DND-41 (cell line): ENCODE data around the gene IFT74.
A peak's percentile ranks its signal among the peaks of the same experiment; 100 is the strongest.

ENCODE experiments used
- ATAC-seq: fragments of 200-7000 bp; cut with Tn5 transposase; 3 replicates; pipeline ENCODE4 v1.9.1; 2021; ENCODE audit warnings: low read depth; ENCODE audit not compliant: insufficient read depth
- DNase-seq: peaks from one replicate; pipeline ENCODE4 v3.0.0-alpha.2; 2020
- H2AFZ ChIP-seq: 2 replicates; pipeline ENCODE4 v1.6.0; 2012; ENCODE audit warnings: low read depth, low read length
- H3K27ac ChIP-seq: 2 replicates; pipeline ENCODE4 v1.5.1; 2012; ENCODE audit warnings: low read length, inconsistent platforms
- H3K27me3 ChIP-seq: fragments of 200-600 bp; sonication (generic); 2 replicates; pipeline ENCODE4 v1.6.0; 2012; ENCODE audit warnings: low read length, mild to moderate bottlenecking, inconsistent platforms; ENCODE audit not compliant: insufficient read depth, poor library complexity
- H3K36me3 ChIP-seq: 2 replicates; pipeline ENCODE4 v1.5.1; 2012; ENCODE audit warnings: low read length, inconsistent platforms; ENCODE audit not compliant: insufficient read depth
- H3K4me1 ChIP-seq: 2 replicates; pipeline ENCODE4 v1.5.1; 2012; ENCODE audit warnings: mild to moderate bottlenecking, low read length; ENCODE audit not compliant: insufficient read depth
- H3K4me2 ChIP-seq: 2 replicates; pipeline ENCODE4 v1.6.0; 2012; ENCODE audit warnings: mild to moderate bottlenecking, moderate library complexity, low read length, inconsistent platforms; ENCODE audit not compliant: insufficient read depth
- H3K4me3 ChIP-seq, 2 experiments: fragments of 200-600 bp in 1 of 2; shearing (Covaris generic) in 1 of 2; 2 replicates each; pipeline ENCODE4 v1.5.1; 2012 to 2016; ENCODE audit warnings: inconsistent platforms in 2 of 2, low read length in 2 of 2, mild to moderate bottlenecking in 2 of 2, low read depth in 1 of 2, moderate library complexity in 1 of 2
- H3K79me2 ChIP-seq: 2 replicates; pipeline ENCODE4 v1.6.0; 2012; ENCODE audit warnings: low read length, inconsistent platforms; ENCODE audit not compliant: insufficient read depth
- H3K9ac ChIP-seq: 2 replicates; pipeline ENCODE4 v1.6.0; 2012; ENCODE audit warnings: low read depth, mild to moderate bottlenecking, inconsistent platforms, low read length, moderate library complexity
- H3K9me3 ChIP-seq: 2 replicates; pipeline ENCODE4 v1.5.1; 2012; ENCODE audit warnings: low read length, moderate library complexity, mild to moderate bottlenecking, inconsistent platforms; ENCODE audit not compliant: insufficient read depth, severe bottlenecking
- H4K20me1 ChIP-seq: 2 replicates; pipeline ENCODE4 v1.6.0; 2012; ENCODE audit warnings: low read length; ENCODE audit not compliant: insufficient read depth
- EZH2 ChIP-seq: IDR thresholded peaks from 3 replicates; pipeline ENCODE4 v1.6.1; 2012; ENCODE audit warnings: borderline replicate concordance, low read depth, mild to moderate bottlenecking, moderate library complexity, low read length, inconsistent platforms; ENCODE audit not compliant: severe bottlenecking
- TF ChIP-seq, protein P1 (sequence below): IDR thresholded peaks from 2 replicates; pipeline ENCODE4 v1.5.1; 2012; ENCODE audit warnings: borderline replicate concordance, low read length, moderate library complexity, mild to moderate bottlenecking; ENCODE audit not compliant: poor library complexity, severe bottlenecking; ENCODE audit errors: extremely low read depth

IFT74 gene

DNA sequence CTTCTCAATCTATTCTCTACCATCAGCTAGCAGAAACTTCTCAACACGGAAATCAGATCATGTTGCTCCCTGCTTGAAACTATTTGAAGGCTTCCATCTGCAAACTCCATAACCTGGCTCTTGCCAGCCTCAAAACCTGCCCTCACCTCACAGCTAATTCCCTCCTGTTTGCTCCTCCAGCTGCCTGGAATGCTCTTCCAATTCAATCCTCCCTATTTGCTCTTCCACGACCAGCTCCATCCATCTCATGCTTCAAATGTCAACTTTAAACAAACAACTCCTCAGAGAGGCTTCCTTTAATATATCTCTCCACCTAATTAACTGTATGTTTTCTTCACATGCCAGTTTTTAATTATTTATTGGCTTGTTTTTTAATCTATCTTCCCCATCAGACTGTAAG lies 10.6 kb upstream of the IFT74 start:
- Histone ChIP-seq H3K4me3 (peak overlapping the region; percentile 65 to 86; a peak in 3 of 4 replicates), H3K79me2 (peaks cover 67% of the 10 kb centered on the region), H3K27me3 (no peaks in the 10 kb centered on the region), H3K9me3 (no peaks in the 10 kb centered on the region), H3K27ac (peak overlapping the region; percentile 100), H3K9ac (peak overlapping the region; percentile 96), H3K4me2 (peak overlapping the region; percentile 92), H3K36me3 (peaks cover 11% of the 10 kb centered on the region), H4K20me1 (peaks cover 28% of the 10 kb centered on the region; the same call in 1 of the 2 replicates), H3K4me1 (peaks cover 50% of the 10 kb centered on the region), H2AFZ (no peak overlapping the region)
- ATAC-seq (no peak), DNase-seq (no peak)
- no peak for TF ChIP-seq EZH2
- TF ChIP-seq, protein P1, sequence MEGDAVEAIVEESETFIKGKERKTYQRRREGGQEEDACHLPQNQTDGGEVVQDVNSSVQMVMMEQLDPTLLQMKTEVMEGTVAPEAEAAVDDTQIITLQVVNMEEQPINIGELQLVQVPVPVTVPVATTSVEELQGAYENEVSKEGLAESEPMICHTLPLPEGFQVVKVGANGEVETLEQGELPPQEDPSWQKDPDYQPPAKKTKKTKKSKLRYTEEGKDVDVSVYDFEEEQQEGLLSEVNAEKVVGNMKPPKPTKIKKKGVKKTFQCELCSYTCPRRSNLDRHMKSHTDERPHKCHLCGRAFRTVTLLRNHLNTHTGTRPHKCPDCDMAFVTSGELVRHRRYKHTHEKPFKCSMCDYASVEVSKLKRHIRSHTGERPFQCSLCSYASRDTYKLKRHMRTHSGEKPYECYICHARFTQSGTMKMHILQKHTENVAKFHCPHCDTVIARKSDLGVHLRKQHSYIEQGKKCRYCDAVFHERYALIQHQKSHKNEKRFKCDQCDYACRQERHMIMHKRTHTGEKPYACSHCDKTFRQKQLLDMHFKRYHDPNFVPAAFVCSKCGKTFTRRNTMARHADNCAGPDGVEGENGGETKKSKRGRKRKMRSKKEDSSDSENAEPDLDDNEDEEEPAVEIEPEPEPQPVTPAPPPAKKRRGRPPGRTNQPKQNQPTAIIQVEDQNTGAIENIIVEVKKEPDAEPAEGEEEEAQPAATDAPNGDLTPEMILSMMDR = no peak

DNA sequence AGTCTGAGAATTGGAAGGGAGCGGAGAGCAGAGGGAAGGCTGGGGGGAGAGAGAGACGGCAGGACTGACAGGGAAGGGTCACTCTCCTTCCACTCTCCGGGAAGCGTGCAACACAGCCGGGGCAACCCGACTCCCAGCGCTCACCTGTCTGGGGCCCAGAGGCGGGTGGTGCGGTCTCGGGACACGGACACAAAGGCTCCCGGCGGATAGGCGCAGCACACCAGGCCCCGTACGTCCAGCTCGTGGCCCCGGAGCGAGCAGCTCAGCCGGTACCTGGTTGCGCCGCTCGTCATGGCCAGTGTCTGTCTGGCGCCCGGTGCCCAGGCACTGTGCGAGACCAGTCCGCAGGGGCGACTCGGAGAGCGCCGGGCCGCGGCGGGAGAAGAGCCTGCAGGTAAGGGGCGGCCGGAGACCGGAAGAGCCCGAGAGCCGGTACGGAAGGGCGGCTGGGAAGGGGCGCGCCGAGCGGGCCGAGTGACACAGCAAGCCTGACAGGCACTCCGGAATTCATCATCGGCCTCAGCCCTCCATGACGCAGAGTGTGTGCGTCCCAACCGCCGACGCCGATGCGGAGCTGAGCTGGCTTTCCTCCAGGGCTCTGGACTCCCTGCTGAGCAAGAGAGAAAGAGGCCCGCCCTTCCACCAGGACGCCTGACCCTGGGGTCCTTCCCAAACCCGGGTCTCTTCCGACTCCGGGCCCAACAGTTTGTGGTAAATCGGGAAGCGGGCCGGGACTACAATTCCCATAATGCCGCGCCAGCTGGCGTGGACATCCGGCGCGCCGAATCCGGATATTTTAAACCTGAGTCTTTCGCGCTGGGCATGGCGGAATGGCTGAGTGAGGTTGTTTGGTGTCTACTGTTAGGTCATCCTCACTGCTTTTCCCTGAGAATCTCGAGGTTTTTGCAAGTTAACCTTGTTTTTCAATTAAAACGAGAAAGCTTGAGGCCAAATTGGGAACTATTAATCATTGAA lies 9.2 kb upstream of the IFT74 start, which contains the start of gene PLAA:
Gene PLAA (minus strand): TSS at position 490 of the 975 bp plus-strand sequence. CDS start 197 bp downstream, at position 293.
- peak; percentile 93 for ATAC-seq
- Histone ChIP-seq H3K4me1 (peaks cover 46% of the 10 kb centered on the region), H3K36me3 (peaks cover 10% of the 10 kb centered on the region)

DNA sequence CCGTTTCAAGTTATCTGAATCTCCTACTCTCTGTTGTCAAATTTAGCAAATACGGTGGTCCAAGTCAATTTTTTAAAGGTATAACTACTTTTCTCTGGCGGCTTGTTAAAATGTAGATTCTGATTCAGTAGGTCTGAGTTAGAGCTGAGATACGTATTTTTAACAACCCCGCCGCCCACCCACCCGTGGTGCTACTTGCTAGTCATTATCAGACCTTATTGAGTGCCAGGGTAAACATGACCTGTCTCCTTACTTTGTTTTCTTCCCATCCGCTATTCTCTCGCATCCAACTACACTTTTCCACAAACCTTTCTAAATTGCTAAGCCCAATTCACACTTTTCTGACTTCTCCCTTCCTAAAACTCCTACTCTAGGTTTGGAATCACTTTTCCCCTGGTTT lies 8.5 kb upstream of the IFT74 start:
- Histone ChIP-seq H3K36me3 (peaks cover 10% of the 10 kb centered on the region), H3K9ac (peak overlapping the region; percentile 96), H3K79me2 (peaks cover 46% of the 10 kb centered on the region), H2AFZ (peak overlapping the region; percentile 85), H3K27ac (peak overlapping the region; percentile 100), H4K20me1 (peaks cover 20% of the 10 kb centered on the region; the same call in 1 of the 2 replicates), H3K4me1 (peaks cover 39% of the 10 kb centered on the region), H3K9me3 (no peaks in the 10 kb centered on the region), H3K4me3 (peak overlapping the region; percentile 65 to 86), H3K4me2 (peak overlapping the region; percentile 76), H3K27me3 (no peaks in the 10 kb centered on the region)
- no peak for ATAC-seq
- peak; percentile 13 for DNase-seq
- no peak for TF ChIP-seq EZH2
- TF ChIP-seq, protein P1 = no peak

More for the DNA sequence above, 9.2 kb upstream of the IFT74 start, which contains the start of gene PLAA:
- peak; percentile 82 for DNase-seq
- Histone ChIP-seq H3K79me2 (peaks cover 53% of the 10 kb centered on the region), H3K27me3 (no peaks in the 10 kb centered on the region), H3K9me3 (no peaks in the 10 kb centered on the region), H4K20me1 (peaks cover 22% of the 10 kb centered on the region; the same call in 1 of the 2 replicates), H3K4me3 (peak within 1 kb of the TSS; percentile 65 to 86), H3K27ac (peak within 1 kb of the TSS; percentile 100), H2AFZ (peak within 1 kb of the TSS; percentile 85), H3K9ac (peak within 1 kb of the TSS; percentile 96), H3K4me2 (peak within 1 kb of the TSS; percentile 92)
- TF ChIP-seq, protein P1 = peak; percentile 6
- TF ChIP-seq EZH2 = no peak
